Neural crest cell (in vitro differentiated cells): ENCODE data around the gene FARP1. TPM values are rescaled to one million over a fixed set of nuclear protein-coding genes. Genes with fewer than 3 reads are reported as not detected.

ENCODE experiments used
- DNase-seq: peaks from one replicate; pipeline ENCODE4 v3.0.0; 2021; ENCODE audit warnings: low read depth, mixed read lengths, low spot score
- H3K27ac Mint-ChIP-seq: one replicate; pipeline ENCODE4 v1.8.0; 2021; ENCODE audit warnings: mild to moderate bottlenecking, mixed read lengths; ENCODE audit not compliant: unreplicated experiment
- H3K27me3 Mint-ChIP-seq: 2 replicates; pipeline ENCODE4 v1.8.0; 2021; ENCODE audit warnings: low read depth, mild to moderate bottlenecking, mixed read lengths
- H3K36me3 Mint-ChIP-seq: 2 replicates; pipeline ENCODE4 v1.8.0; 2021; ENCODE audit warnings: low read depth, mild to moderate bottlenecking, mixed read lengths
- H3K4me1 Mint-ChIP-seq: 2 replicates; pipeline ENCODE4 v1.8.0; 2021; ENCODE audit warnings: mixed read lengths
- H3K4me3 Mint-ChIP-seq: one replicate; pipeline ENCODE4 v1.8.0; 2021; ENCODE audit warnings: mild to moderate bottlenecking, mixed read lengths
- H3K9me3 Mint-ChIP-seq: 2 replicates; pipeline ENCODE4 v1.8.0; 2021; ENCODE audit warnings: mixed read lengths
- total RNA-seq: library from RNA; stranded (reverse); gene quantifications from 2 replicates; pipeline ENCODE4 v1.2.1, GENCODE V29; 2021
- TF ChIP-seq, protein P1 (sequence below): fragments of 200-600 bp; sonication (generic); conservative IDR thresholded peaks from 2 replicates; pipeline ENCODE4 v1.5.0; 2021; ENCODE audit warnings: antibody characterized with exemption, mild to moderate bottlenecking

FARP1 gene
- total RNA-seq, 1 donor from 2014 or later = 138 TPM

DNA sequence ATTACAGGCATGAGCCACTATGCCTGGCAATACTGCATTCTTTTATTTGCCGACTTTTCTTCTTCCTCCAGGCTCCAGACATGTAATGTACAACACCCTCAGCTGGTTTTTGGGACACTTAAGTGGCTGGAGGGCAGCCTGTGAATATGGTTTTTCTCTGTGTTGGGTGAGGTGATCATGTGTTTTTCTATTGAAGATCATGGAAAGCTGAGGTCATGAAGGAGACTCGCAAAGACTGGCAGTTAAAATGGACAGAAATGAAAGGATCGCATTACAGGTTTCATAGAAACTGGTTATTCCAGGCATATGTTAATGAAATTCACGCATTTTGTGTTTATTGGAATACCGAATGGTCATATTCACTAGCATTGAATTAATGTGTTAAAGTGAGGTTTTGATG, 119.4 kb downstream of the FARP1 start:
- H3K4me3 Mint-ChIP-seq = no peak overlapping the region
- H3K4me1 Mint-ChIP-seq = peaks cover 58% of the 10 kb centered on the region
- peak overlapping the region; percentile 35 for H3K27ac Mint-ChIP-seq
- no peaks in the 10 kb centered on the region for H3K9me3 Mint-ChIP-seq
- DNase-seq = no peak
- TF ChIP-seq, protein P1, sequence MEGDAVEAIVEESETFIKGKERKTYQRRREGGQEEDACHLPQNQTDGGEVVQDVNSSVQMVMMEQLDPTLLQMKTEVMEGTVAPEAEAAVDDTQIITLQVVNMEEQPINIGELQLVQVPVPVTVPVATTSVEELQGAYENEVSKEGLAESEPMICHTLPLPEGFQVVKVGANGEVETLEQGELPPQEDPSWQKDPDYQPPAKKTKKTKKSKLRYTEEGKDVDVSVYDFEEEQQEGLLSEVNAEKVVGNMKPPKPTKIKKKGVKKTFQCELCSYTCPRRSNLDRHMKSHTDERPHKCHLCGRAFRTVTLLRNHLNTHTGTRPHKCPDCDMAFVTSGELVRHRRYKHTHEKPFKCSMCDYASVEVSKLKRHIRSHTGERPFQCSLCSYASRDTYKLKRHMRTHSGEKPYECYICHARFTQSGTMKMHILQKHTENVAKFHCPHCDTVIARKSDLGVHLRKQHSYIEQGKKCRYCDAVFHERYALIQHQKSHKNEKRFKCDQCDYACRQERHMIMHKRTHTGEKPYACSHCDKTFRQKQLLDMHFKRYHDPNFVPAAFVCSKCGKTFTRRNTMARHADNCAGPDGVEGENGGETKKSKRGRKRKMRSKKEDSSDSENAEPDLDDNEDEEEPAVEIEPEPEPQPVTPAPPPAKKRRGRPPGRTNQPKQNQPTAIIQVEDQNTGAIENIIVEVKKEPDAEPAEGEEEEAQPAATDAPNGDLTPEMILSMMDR = no peak
- peaks cover 2% of the 10 kb centered on the region for H3K36me3 Mint-ChIP-seq
- no peaks in the 10 kb centered on the region for H3K27me3 Mint-ChIP-seq

DNA sequence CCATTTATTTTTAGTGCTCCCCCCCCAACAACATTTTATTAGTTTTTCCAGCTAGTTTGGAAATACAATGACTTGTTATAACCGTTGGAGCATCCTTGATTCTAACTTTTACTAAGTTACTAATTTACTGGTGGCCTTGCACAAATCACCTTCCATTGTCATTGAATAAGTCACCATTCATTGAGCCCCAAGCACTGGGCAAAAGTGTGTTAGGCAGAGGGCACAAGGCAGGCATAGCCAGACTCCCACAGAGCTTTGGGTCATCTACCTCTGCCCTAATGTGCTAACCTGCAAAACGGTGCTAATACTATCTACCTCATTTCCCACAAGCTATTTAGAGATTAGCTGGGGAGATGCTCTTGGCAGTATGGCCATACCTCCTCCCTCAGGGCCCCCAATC, 120.9 kb downstream of the FARP1 start:
- Mint-ChIP-seq H3K4me1 (peaks cover 60% of the 10 kb centered on the region), H3K27ac (no peak overlapping the region), H3K36me3 (peaks cover 2% of the 10 kb centered on the region), H3K27me3 (no peaks in the 10 kb centered on the region), H3K9me3 (no peaks in the 10 kb centered on the region), H3K4me3 (no peak overlapping the region)
- TF ChIP-seq, protein P1 = no peak
- no peak for DNase-seq

DNA sequence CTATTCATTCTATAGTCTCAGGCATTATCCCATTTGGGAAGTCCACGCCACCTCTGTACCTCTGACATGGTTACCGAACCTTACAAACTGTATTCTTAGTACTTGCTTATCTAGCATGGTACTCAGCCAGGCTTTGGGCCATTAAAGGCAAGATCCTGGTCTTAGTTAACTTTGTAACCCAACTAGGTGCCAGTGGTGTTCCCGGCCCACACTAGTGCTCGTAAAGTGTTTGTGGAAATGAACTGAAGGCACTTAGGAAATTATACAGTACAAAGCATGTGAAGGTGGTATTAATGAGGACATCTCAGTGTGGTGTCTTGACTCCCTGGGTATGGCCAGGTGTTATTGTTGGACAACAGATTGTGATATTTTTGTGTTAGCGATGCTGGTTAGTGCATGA, 122.0 kb downstream of the FARP1 start:
- no peak overlapping the region for H3K4me3 Mint-ChIP-seq
- H3K9me3 Mint-ChIP-seq = no peaks in the 10 kb centered on the region
- DNase-seq = no peak
- no peaks in the 10 kb centered on the region for H3K27me3 Mint-ChIP-seq
- no peak overlapping the region for H3K27ac Mint-ChIP-seq
- H3K36me3 Mint-ChIP-seq = peaks cover 2% of the 10 kb centered on the region
- H3K4me1 Mint-ChIP-seq = peaks cover 54% of the 10 kb centered on the region
- TF ChIP-seq, protein P1 = no peak

DNA sequence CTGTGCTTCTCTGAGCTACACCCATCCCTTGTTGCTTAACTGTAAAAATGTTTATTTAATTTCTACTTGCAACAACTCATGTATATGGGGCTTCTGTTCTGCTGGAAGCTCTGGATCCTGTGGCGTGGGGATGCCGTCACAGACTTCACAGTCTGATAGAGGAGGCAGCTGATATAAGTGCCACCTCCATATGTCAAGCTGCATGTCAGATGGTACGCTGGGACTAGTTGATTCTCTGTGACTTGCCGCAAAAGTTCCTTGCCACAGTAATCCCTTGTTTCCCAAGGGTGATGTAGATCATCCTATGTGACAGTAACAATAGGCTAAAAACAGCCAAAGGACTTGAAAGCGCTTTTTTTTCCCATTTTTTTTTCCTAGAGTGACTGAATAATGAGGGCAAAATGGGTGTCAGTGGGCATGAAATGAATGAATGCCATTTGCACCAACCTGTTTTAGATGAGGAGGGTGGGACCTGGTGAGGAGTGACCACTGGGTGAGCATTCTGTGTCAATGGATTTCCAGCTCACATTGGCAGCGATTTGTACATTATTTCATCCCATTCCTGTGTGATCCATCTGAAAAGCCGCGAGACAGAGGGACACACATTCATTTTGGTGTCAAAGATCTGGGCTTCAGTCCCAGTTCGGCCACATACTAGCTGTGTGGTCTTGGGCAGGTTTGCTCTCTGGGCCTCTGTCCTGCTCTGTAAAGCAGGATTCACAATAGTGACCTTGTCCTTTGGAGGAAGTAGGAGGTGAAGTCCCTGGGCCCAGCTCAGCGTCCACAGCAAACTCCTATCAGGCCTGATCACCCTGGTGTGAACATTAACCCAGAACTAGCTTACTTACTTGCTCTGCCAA, 123.0 kb downstream of the FARP1 start:
- peaks cover 44% of the 10 kb centered on the region for H3K4me1 Mint-ChIP-seq
- no peak overlapping the region for H3K27ac Mint-ChIP-seq
- TF ChIP-seq, protein P1 = no peak
- DNase-seq = no peak
- H3K36me3 Mint-ChIP-seq = peaks cover 2% of the 10 kb centered on the region
- no peak overlapping the region for H3K4me3 Mint-ChIP-seq
- H3K9me3 Mint-ChIP-seq = no peaks in the 10 kb centered on the region
- H3K27me3 Mint-ChIP-seq = no peaks in the 10 kb centered on the region

DNA sequence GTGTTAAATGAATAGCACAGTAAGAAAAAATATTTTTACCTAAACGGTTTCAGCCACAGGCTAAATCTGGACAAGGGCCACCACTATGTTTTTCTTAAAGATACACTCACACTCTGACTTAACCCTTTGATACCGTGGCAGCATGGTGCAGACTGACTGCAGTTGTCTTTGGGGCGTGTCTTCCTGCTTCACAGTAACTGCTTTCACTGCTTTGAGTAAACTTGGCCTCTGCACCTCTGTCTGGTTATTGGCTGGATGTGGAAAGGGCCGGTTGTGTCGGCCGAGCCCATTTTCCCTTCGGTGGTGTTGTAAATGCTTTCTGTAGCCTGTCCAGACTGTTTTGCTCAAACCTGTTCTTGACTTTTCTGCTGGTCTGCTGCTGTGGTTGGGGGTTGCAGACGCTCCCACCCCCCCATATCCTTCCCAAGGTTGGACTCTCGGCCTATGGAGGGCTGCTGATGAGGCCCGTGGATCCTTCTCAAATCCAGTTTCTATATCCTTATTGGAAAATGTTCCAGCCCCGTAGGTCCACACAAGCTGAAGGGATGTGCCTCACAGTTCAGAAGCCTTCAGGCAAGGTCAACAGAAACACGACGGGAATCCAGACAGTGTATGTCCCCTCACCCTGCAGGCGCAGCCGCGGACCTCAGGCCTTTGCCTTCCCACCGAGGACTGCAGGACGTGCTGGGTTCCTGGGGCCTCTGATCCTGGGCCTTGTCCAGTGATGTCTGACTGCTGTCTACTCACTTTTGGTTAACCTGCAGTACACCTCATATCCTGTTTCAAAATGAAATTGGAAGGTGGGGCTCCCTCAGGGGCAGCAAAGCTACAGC, 124.4 kb downstream of the FARP1 start:
- TF ChIP-seq, protein P1 = no peak
- peak overlapping the region; percentile 36 for H3K4me3 Mint-ChIP-seq
- DNase-seq = no peak
- no peaks in the 10 kb centered on the region for H3K27me3 Mint-ChIP-seq
- H3K4me1 Mint-ChIP-seq = peaks cover 35% of the 10 kb centered on the region
- H3K36me3 Mint-ChIP-seq = peaks cover 2% of the 10 kb centered on the region
- H3K27ac Mint-ChIP-seq = peak overlapping the region; percentile 5
- no peaks in the 10 kb centered on the region for H3K9me3 Mint-ChIP-seq
